Measurements from ENCODE around the gene BCAS4.
"Not testable (repeated sequence)": the region's sequence is repeated elsewhere in the genome, so short reads cannot be mapped to it uniquely, and the experiment has no call there.

The BCAS4 gene

GRCh38 chr20:50790651-50791277, 4.1 kb upstream of the BCAS4 start:
- Histone ChIP-seq H3K9me3 (ENCODE audit: control extremely low read depth in 1 of 5, control insufficient read depth in 4 of 5, insufficient read depth in 2 of 5, low read depth in 1 of 5, low read length in 4 of 5) (no peaks in the 10 kb centered on the region), H3K4me3 (ENCODE audit: control insufficient read depth in 1 of 7, extremely low read depth in 1 of 7, insufficient read depth in 4 of 7, low read depth in 2 of 7, low read length in 6 of 7) (peak overlapping the region in 2 of 7 experiments; percentile 11 to 38), H3K27me3 (replicated peaks in 2 of 5; ENCODE audit: control insufficient read depth in 4 of 5, insufficient read depth in 5 of 5, low read length in 4 of 5) (no peaks in the 10 kb centered on the region), H3K27ac (ENCODE audit: insufficient read depth in 1 of 2, low read depth in 1 of 2, low read length in 2 of 2, poor library complexity in 1 of 2, severe bottlenecking in 2 of 2) (peak overlapping the region in 1 of 2 experiments; percentile 81), H3K4me1 (ENCODE audit: control extremely low read depth in 1 of 4, control insufficient read depth in 4 of 4, insufficient read depth in 4 of 4, low read length in 3 of 4) (peaks cover 0 to 23% (median 16%) of the 10 kb centered on the region in 4 experiments), H3K36me3 (ENCODE audit: control insufficient read depth in 4 of 4, insufficient read depth in 4 of 4, low read length in 3 of 4) (no peaks in the 10 kb centered on the region)
- peak; percentile 72 to 78 (median 77) for DNase-seq
- POLR2A ChIA-PET = interaction anchor here (0.6 to 1.0 kb wide), 2 partner anchors 15 to 141 kb away, joined by 3 to 4 read pairs; partner anchors contain the start of gene ADNP
- CTCF ChIA-PET = interaction anchor here (0.7 to 4.0 kb wide), 21 partner anchors 8 to 516 kb away, joined by 3 to 21 read pairs (median 4); no protein-coding TSS in a partner anchor
- WGBS (ENCODE audit: insufficient coverage) = 14% methylated on average over 18 of the region's 23 CpGs

GRCh38 chr20:50792708-50793574, 1.9 kb upstream of the BCAS4 start:
- 96% methylated on average over 12 of the region's 14 CpGs for WGBS (ENCODE audit: insufficient coverage)
- ChIA-PET POLR2A (interaction anchor here (0.6 to 2.6 kb wide), 3 partner anchors 10 to 164 kb away, joined by 3 to 15 read pairs (median 6); partner anchors contain the start of gene ADNP), CTCF (interaction anchor here (0.6 to 2.5 kb wide), 20 partner anchors 8 to 815 kb away, joined by 3 to 28 read pairs (median 5); partner anchors contain the start of gene ADNP)
- H3K4me3 ChIP-seq (ENCODE audit: control insufficient read depth in 1 of 7, extremely low read depth in 1 of 7, insufficient read depth in 4 of 7, low read depth in 2 of 7, low read length in 6 of 7) = no peak overlapping the region
- H3K27me3 ChIP-seq (replicated peaks in 2 of 5; ENCODE audit: control insufficient read depth in 4 of 5, insufficient read depth in 5 of 5, low read length in 4 of 5) = no peaks in the 10 kb centered on the region
- H3K27ac ChIP-seq (ENCODE audit: insufficient read depth in 1 of 2, low read depth in 1 of 2, low read length in 2 of 2, poor library complexity in 1 of 2, severe bottlenecking in 2 of 2) = no peak overlapping the region
- DNase-seq = no peak
- H3K36me3 ChIP-seq (ENCODE audit: control insufficient read depth in 4 of 4, insufficient read depth in 4 of 4, low read length in 3 of 4) = no peaks in the 10 kb centered on the region
- H3K9me3 ChIP-seq (ENCODE audit: control extremely low read depth in 1 of 5, control insufficient read depth in 4 of 5, insufficient read depth in 2 of 5, low read depth in 1 of 5, low read length in 4 of 5) = no peaks in the 10 kb centered on the region
- H3K4me1 ChIP-seq (ENCODE audit: control extremely low read depth in 1 of 4, control insufficient read depth in 4 of 4, insufficient read depth in 4 of 4, low read length in 3 of 4) = peaks cover 0 to 24% (median 20%) of the 10 kb centered on the region in 4 experiments

GRCh38 chr20:50793575-50794016, 1.3 kb upstream of the BCAS4 start:
- ChIA-PET CTCF (interaction anchor here (1.1 to 2.5 kb wide), 17 partner anchors 9 to 188 kb away, joined by 3 to 28 read pairs (median 6); partner anchors contain the start of genes ADNP, DPM1 and MOCS3), POLR2A (interaction anchor here (0.6 to 2.6 kb wide), 4 partner anchors 10 to 165 kb away, joined by 4 to 15 read pairs (median 6); partner anchors contain the start of genes ADNP, DPM1 and MOCS3)
- not testable (repeated sequence) for H3K36me3 ChIP-seq (ENCODE audit: control insufficient read depth in 4 of 4, insufficient read depth in 4 of 4, low read length in 3 of 4); H3K27ac ChIP-seq (ENCODE audit: insufficient read depth in 1 of 2, low read depth in 1 of 2, low read length in 2 of 2, poor library complexity in 1 of 2, severe bottlenecking in 2 of 2); H3K27me3 ChIP-seq (replicated peaks in 2 of 5; ENCODE audit: control insufficient read depth in 4 of 5, insufficient read depth in 5 of 5, low read length in 4 of 5); H3K9me3 ChIP-seq (ENCODE audit: control extremely low read depth in 1 of 5, control insufficient read depth in 4 of 5, insufficient read depth in 2 of 5, low read depth in 1 of 5, low read length in 4 of 5)
- peak; percentile 60 to 69 (median 67) for DNase-seq
- peaks cover 0 to 24% (median 20%) of the 10 kb centered on the region in 4 experiments for H3K4me1 ChIP-seq (ENCODE audit: control extremely low read depth in 1 of 4, control insufficient read depth in 4 of 4, insufficient read depth in 4 of 4, low read length in 3 of 4)
- WGBS (ENCODE audit: insufficient coverage) = 50% methylated on average over 9 of the region's 13 CpGs
- H3K4me3 ChIP-seq (ENCODE audit: control insufficient read depth in 1 of 7, extremely low read depth in 1 of 7, insufficient read depth in 4 of 7, low read depth in 2 of 7, low read length in 6 of 7) = peak overlapping the region in 1 of 7 experiments; percentile 78

- H3K27me3 ChIP-seq (replicated peaks in 2 of 5; ENCODE audit: control insufficient read depth in 4 of 5, insufficient read depth in 5 of 5, low read length in 4 of 5) = no peaks in the 10 kb centered on the region
- CTCF ChIA-PET = interaction anchor here (0.6 to 2.5 kb wide), 46 partner anchors 8 to 511 kb away, joined by 3 to 28 read pairs (median 5); partner anchors contain the start of genes ADNP, DPM1 and MOCS3
- peak in 2 of 3 donors; percentile 37 to 48 for DNase-seq
- peaks cover 0 to 6% (median 0%) of the 10 kb centered on the region in 4 experiments for H3K36me3 ChIP-seq (ENCODE audit: control insufficient read depth in 4 of 4, insufficient read depth in 4 of 4, low read length in 3 of 4)
- H3K9me3 ChIP-seq (ENCODE audit: control extremely low read depth in 1 of 5, control insufficient read depth in 4 of 5, insufficient read depth in 2 of 5, low read depth in 1 of 5, low read length in 4 of 5) = no peaks in the 10 kb centered on the region
- peak overlapping the region; percentile 77 to 91 (median 84) for H3K4me3 ChIP-seq (ENCODE audit: control insufficient read depth in 1 of 7, extremely low read depth in 1 of 7, insufficient read depth in 4 of 7, low read depth in 2 of 7, low read length in 6 of 7)
- H3K4me1 ChIP-seq (ENCODE audit: control extremely low read depth in 1 of 4, control insufficient read depth in 4 of 4, insufficient read depth in 4 of 4, low read length in 3 of 4) = peaks cover 0 to 24% (median 19%) of the 10 kb centered on the region in 4 experiments
- POLR2A ChIA-PET = interaction anchor here (0.6 to 2.6 kb wide), 7 partner anchors 24 to 164 kb away, joined by 3 to 15 read pairs (median 4); partner anchors contain the start of genes ADNP, DPM1 and MOCS3
- WGBS (ENCODE audit: insufficient coverage) = 0% methylated on average over 22 of the region's 35 CpGs
- H3K27ac ChIP-seq (ENCODE audit: insufficient read depth in 1 of 2, low read depth in 1 of 2, low read length in 2 of 2, poor library complexity in 1 of 2, severe bottlenecking in 2 of 2) = no peak overlapping the region
These were observed 548 bp upstream of the BCAS4 start for GRCh38 chr20:50794181-50794845.

GRCh38 chr20:50797142-50797541, 2.3 kb downstream of the BCAS4 start:
- Histone ChIP-seq H3K4me3 (ENCODE audit: control insufficient read depth in 1 of 7, extremely low read depth in 1 of 7, insufficient read depth in 4 of 7, low read depth in 2 of 7, low read length in 6 of 7) (no peak overlapping the region), H3K36me3 (ENCODE audit: control insufficient read depth in 4 of 4, insufficient read depth in 4 of 4, low read length in 3 of 4) (peaks cover 0 to 8% (median 0%) of the 10 kb centered on the region in 4 experiments), H3K9me3 (ENCODE audit: control extremely low read depth in 1 of 5, control insufficient read depth in 4 of 5, insufficient read depth in 2 of 5, low read depth in 1 of 5, low read length in 4 of 5) (no peaks in the 10 kb centered on the region), H3K4me1 (ENCODE audit: control extremely low read depth in 1 of 4, control insufficient read depth in 4 of 4, insufficient read depth in 4 of 4, low read length in 3 of 4) (peaks cover 0 to 18% (median 12%) of the 10 kb centered on the region in 4 experiments), H3K27me3 (replicated peaks in 2 of 5; ENCODE audit: control insufficient read depth in 4 of 5, insufficient read depth in 5 of 5, low read length in 4 of 5) (no peaks in the 10 kb centered on the region), H3K27ac (ENCODE audit: insufficient read depth in 1 of 2, low read depth in 1 of 2, low read length in 2 of 2, poor library complexity in 1 of 2, severe bottlenecking in 2 of 2) (no peak overlapping the region)
- CTCF ChIA-PET = no interaction called here
- DNase-seq = no peak
- POLR2A ChIA-PET = no interaction called here
- 93% methylated on average over 3 of the region's 4 CpGs for WGBS (ENCODE audit: insufficient coverage)

- no peaks in the 10 kb centered on the region for H3K9me3 ChIP-seq (ENCODE audit: control extremely low read depth in 1 of 5, control insufficient read depth in 4 of 5, insufficient read depth in 2 of 5, low read depth in 1 of 5, low read length in 4 of 5)
- H3K36me3 ChIP-seq (ENCODE audit: control insufficient read depth in 4 of 4, insufficient read depth in 4 of 4, low read length in 3 of 4) = peaks cover 0 to 8% (median 0%) of the 10 kb centered on the region in 4 experiments
- H3K27ac ChIP-seq (ENCODE audit: insufficient read depth in 1 of 2, low read depth in 1 of 2, low read length in 2 of 2, poor library complexity in 1 of 2, severe bottlenecking in 2 of 2) = no peak overlapping the region
- ChIA-PET POLR2A (no interaction called here), CTCF (interaction anchor here (1.1 to 2.6 kb wide), 2 partner anchors 8 to 17 kb away, joined by 5 to 8 read pairs; no protein-coding TSS in a partner anchor)
- H3K4me3 ChIP-seq (ENCODE audit: control insufficient read depth in 1 of 7, extremely low read depth in 1 of 7, insufficient read depth in 4 of 7, low read depth in 2 of 7, low read length in 6 of 7) = no peak overlapping the region
- no peaks in the 10 kb centered on the region for H3K27me3 ChIP-seq (replicated peaks in 2 of 5; ENCODE audit: control insufficient read depth in 4 of 5, insufficient read depth in 5 of 5, low read length in 4 of 5)
- H3K4me1 ChIP-seq (ENCODE audit: control extremely low read depth in 1 of 4, control insufficient read depth in 4 of 4, insufficient read depth in 4 of 4, low read length in 3 of 4) = peaks cover 0 to 18% (median 12%) of the 10 kb centered on the region in 4 experiments
- no peak for DNase-seq
- 97% methylated on average over 7 of the region's 7 CpGs for WGBS (ENCODE audit: insufficient coverage)
These were observed 3.8 kb downstream of the BCAS4 start for GRCh38 chr20:50798650-50799049.
